GM18909 (cell line): ENCODE data around the gene UTRN.

Source experiments
- ATAC-seq: cut with Tn5 transposase; IDR thresholded peaks from one replicate; pipeline ENCODE4 v1.9.1; 2021; ENCODE audit warnings: mild to moderate bottlenecking; ENCODE audit not compliant: unreplicated experiment, poor library complexity

Gene UTRN

DNA sequence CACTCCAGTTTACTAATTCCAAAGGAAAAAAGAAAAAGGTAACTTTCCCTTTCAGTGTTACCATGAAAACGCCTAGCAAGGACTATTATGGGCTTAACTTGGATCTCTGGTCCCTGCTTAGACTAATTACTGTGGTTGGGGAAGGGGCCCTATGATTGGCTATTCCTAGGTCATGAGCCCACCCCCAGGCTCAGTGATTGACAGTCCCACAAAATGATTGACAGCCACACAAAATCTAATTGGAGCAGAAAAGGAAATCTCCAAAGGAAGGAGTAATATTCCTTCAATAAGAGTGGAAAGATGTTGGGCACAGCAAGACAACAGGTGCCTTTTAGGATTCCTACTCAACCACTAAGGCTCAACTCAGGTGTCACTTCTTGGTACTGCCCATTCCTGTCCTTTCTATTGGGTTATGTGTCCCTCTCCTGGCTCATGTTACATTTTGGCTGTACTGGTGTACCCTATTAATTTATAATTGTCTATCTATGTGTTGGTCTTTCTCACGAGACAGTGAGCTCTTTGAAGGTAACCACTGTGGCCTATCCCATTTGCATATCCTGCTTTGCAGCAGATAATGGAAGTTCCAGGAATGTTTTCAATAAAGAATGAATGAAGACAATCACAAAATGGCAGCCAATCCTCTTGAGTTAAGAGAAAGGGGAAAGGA lies 5.5 kb upstream of the UTRN start:
- no peak for ATAC-seq

DNA sequence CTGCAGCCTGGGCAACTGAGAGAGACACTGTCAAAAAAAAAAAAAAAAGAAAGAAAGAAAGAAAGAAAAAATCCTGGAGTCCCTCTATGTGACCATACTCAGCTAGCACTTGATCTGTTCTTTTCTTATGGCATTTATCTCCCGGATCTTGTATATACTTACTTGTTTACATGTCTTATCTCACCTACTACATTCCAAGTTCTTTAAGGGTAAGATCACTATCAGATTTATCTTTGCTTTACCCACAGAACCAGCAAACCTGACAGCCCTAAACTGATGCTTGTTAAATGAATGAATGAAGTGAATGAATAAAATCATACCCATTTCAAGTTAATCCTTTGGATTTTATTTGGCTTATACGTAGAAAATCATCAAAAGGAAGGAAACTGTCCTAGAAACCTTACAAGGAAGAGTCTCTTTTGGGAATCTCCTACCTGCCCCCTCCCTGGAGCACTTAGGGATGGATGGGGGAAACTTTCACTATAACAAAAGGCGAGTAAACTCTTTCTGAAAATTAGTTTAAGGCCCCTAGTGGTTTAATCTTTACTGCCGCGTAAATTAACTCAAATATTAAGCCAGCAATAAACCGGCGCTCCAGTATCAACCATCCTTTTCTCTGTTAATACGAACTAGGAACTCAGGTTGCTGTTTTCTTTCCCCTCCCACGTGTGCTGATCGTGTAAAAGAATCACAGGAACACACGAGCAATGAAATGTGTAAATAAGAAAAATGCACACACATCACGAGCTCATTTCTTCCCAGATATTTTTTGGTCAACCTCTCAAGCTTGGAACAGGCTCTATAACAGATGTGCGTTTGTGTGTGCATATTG lies 1.3 kb upstream of the UTRN start:
- ATAC-seq = no peak

DNA sequence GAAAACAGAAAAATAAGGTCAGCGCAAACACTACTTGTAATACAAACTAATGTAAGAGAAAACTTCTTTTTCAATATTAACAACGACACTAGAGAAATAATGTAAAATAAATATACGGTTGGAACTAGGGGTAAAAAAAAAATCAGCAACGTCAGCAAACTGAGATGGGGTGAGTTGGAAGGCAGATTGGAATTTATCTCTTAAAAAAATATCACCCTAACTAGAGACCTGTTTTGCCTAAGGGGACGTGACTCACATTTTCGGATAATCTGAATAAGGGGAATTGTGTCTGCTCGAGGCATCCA lies 705 bp upstream of the UTRN start:
- ATAC-seq = no peak

DNA sequence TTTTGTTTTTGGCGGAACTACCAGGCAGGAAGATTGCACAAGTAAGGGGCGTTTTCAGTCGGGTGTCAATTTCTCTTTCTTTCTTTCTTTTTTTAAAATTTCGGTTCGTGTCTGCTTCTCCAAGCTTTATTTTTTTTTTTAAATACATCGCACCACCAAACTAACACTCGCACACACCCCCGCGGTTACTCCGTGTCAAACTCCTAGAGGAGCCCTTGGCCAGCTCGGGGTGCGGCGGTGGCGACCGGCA lies 338 bp downstream of the UTRN start:
- ATAC-seq = peak; percentile 36

DNA sequence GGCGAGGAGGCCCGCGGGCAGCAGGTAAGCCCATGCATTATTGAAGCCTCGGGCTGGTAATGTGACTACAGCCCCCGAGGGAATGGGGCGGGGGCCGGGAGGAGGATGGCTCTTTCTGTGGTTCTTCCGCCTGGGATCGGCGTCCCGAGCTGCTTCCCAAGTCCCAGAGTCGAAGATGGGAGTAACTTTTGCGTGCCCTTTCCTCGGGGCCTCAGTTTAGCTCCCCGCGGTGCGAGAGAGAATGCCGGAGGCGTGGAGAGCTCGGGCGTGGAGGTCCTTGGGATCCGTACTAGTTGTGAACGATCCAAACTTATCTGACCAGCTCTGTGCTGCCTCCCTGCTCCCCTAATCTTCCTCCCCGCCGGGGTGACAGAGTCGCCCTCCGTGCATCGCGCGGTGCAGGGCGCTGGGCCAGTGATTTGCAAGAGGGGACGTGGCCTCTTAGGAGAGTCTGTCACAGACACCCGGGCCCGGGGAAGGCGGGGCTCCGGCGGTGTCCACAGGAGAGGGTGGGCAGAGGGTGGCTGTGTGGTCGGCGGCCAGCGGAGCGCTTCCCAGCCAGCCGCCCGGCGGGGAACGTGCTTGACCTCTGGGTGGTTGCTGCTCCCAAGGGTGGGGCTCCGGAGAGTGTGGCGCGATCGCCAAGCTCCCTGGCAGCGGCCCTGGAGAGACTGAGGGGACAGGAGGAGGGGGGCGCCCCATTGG lies 815 bp downstream of the UTRN start:
- ATAC-seq = peak; percentile 48

DNA sequence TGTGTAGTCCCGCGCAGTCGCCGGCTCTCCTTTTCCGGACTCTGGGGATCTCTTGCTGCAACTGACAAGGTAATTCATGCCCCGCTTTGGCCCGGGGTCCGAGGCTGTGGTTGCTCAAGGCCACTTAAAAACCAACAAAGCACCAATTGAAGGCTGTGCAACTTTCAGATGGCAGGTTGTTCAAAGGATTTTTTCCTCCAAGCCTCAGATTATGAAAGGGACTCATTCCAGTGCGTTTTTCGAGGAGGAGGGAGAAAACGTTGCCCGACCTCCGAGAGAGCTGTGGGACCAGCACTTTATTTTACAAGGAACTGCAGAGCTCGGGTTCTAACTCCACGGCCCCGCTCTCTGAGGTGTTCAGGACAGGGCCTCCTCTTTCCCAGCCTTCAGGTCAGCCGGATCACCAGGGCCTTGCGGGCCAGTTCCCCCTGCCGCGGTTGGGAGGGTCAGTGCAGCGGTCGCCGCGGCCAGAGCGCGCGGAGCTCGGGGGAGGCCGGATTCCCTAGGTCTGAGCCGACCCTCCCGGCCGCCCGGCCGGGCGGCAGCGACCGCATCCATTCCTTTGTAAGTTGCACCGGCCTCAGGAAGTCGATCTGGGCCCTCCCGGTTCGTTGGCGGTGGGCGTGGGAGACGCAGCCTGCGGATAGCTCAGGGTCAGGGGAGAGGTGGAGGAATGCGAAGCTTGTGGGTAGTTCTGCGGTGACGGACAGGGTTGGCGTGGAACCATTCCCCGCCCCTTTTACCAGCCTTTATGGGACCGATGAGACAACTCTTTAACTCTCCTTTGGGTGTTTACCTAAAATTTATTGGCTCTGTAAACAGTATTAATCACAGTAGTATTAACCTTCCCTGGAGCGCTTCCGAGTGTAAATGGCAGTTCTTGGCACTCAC lies 1.6 kb downstream of the UTRN start:
- no peak for ATAC-seq

DNA sequence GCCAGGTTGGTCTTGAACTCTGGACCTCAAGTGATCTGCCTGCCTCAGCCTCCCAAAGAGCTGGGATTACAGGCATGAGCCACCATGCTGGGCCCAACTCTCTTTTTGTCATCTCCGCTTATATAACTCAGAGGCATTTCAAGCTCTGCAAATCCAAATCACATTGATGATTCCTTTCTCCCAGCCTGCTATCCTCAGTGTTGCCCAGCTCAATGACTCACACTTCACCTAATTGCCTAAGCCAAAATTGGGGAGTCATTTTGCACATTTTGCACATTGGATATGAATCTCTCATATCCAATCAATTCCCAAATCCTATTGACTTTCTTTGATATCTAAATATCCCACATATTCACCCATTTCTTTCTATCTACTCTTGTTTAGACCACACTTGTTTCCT lies 3.9 kb downstream of the UTRN start:
- no peak for ATAC-seq

DNA sequence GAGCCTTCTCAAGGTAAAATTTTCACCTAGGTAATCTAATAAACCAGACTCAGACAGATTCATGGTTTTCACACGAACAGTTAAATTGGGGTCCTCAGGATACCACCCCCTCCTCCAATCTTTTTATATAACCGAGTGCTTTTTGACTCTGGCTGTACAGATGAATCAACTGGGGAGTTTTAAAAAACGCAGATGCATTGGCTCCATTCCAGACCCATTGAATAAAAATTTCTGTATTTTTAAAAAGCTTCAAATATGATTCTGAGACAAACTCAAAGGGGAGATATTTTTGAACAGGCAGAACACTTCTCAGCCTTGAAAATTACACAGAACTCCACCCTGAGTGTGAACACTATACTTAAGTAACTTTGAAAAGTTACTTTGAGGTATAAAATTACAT lies 7.2 kb downstream of the UTRN start:
- no peak for ATAC-seq

DNA sequence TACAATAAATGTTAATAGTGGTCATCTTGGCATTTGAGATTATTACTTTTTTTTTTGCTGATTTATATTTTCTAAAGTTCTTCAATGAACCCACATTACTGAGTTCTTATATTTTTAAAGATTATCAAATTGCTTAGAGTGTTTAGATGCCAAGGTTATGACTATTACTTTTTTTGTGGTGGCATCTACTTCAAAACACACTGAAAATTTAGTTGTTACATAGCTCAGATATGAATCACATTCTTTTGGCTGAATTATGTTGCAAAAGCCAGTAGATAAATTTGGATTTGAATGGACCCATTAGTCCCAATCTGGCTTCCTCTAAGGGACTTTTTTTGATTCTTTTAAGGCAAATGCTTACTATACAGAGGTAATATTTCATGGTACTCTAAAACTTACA lies 8.9 kb downstream of the UTRN start:
- ATAC-seq = no peak

DNA sequence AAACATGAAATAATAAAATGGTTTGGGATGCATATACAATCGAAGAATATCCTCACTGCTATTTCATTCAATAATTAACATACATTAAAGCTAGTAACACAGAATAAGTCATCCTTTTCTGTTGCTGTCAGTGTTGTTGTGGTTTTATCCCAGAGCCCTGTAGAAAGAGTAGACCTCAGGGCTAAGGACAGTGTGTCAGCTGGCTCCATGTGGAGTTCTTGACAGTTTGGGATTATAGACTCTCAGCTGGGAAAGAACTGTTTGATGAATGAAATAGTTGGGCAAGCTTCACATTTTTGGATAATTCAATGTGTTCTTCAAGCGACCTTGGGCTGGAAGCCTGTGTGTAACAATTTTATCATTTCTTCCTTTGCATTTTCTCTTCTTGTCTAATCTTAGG lies 10.1 kb downstream of the UTRN start:
- ATAC-seq = no peak

DNA sequence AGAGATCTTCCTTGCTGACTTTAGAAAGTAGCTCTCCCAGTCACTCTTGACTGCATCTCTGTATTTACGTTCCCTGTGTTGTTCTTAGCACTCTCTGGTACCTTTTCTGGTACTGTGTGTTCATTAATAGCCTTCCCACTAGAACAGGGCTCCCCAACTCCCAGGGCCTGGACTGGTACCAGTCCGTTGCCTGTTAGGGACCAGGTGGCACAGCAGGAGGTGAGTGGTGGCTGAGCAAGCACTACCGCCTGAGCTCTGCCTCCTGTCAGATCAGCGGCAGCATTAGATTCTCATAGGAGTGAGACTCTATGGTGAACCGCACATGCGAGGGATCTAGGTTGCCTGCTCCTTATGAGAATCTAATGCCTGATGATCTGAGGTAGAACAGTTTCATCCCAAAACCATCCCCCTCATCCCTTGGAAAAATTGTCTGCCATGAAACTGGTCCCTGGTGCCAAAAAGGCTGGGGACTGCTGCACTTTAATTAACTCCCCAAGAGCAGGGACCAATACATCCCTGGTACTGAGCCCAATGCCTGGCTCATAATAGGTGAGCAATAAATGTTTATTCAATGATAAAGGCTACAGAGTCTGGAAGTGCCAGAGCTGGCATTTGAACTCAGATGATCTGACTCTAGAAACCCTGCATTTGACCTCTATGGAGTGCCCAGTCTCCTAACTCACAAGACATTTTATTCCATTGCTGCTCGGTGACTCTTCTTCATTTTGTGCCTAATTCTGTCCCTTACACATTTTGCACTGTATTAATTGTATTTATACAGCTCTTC lies 11.0 kb downstream of the UTRN start:
- ATAC-seq = no peak

DNA sequence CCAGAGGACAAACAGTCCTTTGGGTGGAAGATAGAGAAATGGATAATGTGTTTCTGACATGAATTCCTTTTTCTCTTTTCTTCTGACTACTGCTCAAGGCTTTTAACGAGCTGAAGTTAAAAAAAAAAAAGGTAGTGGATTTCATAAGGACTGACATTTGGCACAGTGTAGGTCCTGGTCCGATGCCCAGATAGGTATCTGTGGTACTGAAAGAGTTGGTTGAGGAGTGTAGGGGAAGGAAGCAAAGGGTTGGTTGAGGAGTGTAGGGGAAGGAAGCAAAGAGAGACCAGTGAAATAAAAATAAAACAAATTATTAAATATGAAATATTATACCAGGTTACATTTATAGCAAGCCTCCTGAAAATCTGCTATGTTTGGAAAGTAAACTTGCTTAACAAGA lies 11.8 kb downstream of the UTRN start:
- ATAC-seq = no peak

DNA sequence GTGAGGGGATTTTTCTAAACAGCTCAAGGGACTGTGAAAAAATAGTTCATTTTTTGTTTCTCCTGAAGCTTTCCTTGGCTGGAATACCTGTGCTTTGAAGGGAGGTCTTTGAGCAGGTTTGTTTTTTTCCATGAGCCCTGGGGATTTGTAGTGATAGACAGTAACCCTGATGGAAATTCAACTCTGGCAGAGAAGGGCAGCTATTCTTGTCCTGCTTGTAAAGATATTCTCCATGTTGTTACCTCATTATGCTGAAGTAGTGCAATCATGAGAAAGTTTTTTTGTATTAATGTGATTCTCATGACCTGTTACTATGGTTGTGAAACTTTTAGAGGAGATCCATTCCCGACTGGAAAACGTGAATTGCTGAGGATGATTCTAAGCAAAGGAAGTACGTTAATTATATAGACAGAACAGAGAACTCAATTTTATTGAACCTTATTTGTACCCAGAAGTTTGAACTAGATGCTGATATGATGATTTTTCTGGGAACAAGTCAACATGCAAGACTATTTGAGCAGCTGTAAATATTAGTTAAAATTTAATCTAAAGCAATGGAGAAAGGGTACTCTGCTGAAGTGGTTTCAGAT lies 12.5 kb downstream of the UTRN start:
- no peak for ATAC-seq

DNA sequence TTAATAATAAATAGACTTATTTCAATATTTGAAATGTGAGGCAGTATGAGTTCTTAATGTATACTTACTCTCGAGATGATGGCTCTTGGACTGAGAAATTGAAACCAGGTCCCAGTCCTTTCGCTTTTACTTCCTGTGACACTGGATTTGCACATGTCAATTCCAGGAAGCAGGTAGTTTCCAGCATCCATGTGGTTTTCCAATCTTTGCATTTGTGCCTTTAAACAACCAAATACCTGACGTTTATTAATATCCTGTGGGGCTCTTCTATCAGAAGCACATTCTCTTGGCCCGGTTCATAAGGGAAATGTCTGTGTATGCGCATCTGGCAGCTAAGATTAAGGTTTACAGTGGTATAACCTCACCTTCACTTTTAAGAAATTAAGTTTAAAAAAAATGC lies 13.1 kb downstream of the UTRN start:
- ATAC-seq = no peak

DNA sequence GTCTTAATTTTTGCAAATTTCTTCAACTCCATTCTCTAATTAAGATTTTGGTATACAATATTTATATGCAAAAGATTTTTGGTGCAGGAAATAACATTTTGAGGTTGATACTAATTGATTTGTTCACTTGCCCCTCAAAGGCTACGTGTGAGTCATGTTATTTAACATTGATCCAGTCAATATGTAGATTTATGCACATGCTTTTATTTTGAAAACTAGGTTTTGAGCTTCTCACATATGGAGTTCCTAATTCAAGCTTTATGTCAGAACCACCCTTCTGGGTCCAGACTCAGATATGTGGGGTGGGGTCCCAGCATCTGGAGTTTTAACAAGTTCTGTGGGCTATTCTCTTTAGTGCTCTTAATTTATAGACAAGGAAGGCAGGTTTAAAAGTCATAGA lies 13.8 kb downstream of the UTRN start:
- ATAC-seq = no peak

DNA sequence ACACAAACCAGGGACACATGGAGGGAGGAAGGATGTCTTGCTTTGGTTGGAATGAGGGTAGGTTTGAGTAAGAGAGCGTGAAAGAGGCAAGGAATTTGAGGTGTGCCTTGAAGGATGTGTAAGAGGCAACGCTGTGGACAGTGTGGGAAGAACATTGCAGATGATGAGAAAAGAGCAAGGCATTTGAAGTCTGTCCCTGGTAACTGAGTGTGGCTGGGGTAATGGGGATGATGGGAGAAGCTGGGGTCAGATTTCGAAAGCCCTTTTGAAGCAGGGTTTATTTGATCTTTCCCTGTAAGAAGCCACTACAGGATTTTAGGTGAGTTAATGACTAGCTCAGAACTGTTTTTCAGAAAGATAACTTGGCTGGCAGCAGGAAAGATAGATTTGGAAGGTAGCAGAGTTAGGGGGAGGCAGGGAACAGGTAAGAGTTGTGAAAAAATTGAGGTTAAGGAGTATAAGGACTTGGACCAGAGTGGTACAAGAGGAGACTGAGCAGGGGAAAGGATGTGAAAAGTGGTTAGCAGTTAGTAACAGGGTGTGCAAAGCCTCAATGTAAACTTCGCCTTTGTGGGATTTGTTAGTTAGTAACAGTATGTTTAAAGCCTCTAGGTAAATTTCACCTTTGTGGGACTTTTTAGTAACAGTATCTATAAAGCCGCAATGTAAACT lies 17.7 kb downstream of the UTRN start:
- no peak for ATAC-seq

DNA sequence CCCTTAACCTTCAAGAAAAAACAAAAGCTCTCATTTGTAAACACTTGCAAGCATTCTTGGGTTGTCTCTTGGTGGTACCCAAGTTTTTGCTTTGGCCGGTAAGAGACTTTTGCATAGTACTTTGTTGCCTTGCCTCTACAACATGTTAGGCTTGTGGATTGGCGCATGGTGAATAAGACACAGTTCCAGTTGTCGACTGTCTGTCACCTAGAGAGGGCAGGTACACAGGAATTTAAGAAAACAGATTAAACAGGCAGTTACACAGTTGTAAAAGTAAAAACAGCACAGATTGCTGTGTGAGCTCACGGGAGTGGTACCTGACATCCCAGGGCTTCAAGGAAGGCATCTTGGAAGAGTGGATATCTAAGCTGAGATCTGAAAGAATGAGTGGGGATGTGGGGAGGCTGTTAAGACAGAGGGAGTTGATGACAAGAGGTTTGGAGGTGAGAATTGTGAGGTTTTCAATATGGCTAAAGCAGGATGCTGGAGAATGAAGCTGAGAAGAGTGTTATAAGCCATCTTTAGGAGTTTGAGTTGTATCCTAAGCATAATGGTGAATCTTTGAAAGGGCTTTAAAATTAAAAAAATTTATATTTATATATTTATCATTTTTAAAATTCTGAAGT lies 19.2 kb downstream of the UTRN start:
- no peak for ATAC-seq

DNA sequence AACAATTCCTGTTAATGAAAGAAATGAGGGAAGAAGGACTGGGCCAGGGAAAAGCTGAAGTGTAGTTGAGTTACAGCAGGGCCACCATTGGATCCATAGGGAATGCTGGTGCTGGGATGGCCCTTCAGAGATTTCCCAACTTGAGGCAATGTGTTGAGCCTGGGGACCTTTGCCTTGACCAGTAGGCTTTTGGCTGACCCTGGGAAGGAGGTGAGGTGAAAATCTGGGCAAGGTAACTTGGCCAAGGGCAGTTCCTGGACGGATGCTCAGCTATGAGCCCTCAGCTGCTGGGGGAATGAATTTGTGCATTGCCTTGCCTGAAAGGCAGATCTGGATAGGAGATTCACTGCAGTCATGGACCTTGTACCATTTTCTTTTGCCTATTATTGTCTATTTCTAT lies 20.4 kb downstream of the UTRN start:
- peak; percentile 31 for ATAC-seq

DNA sequence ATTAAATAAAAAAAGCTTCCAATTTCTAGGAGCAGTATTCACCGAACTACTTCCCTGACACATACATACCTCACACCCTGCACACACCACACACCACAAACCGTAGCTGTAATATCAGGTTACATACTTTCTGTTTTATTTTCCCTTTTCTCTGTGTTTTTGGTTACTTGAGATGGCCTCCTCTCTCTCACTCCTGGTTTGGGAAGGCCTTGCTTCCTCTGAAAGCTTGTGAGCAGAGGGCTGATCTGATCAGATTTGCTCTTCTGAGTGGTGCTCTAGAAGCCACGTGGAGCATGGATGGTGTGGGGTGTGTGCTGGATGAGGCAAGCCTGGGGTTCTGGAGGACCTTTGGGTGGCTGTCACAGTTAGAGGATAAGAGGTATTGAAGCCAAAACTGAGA lies 20.9 kb downstream of the UTRN start:
- ATAC-seq = peak; percentile 86
